B cell (primary cell): ENCODE data around the gene BIN2. TPM values are rescaled to one million over a fixed set of nuclear protein-coding genes. Genes with fewer than 3 reads are reported as not detected.
A peak's percentile ranks its signal among the peaks of the same experiment; 100 is the strongest.

ENCODE experiments used
- ATAC-seq: fragments of 200-7000 bp; cut with Tn5 transposase; one replicate; pipeline ENCODE4 v1.10.0; 2021; ENCODE audit warnings: low read depth, mild to moderate bottlenecking, moderate number of reproducible peaks, moderate library complexity
- CTCF ChIA-PET: fragments of 350-600 bp; sonication (Branson Sonifier 250); formaldehyde crosslinking; loops from one replicate; lab custom pipeline; 2021; ENCODE audit warnings: antibody characterized with exemption, inconsistent platforms; lab: Charles Lee
- POLR2A ChIA-PET: fragments of 350-600 bp; sonication (Branson Sonifier 250); formaldehyde crosslinking; loops from one replicate; lab custom pipeline; 2021; ENCODE audit warnings: antibody characterized with exemption; lab: Charles Lee
- DNase-seq: peaks from one replicate; pipeline ENCODE4 v3.0.0; 2013
- H2AFZ ChIP-seq: 2 replicates; pipeline ENCODE4 v1.6.1; 2012; ENCODE audit warnings: mild to moderate bottlenecking, low read depth, low read length; ENCODE audit not compliant: insufficient read depth, poor library complexity, severe bottlenecking
- H3K27ac ChIP-seq, 2 donors: 1 replicate in 1 of 2; 2 replicates in 1 of 2; pipeline ENCODE4 v1.5.1; 2012 to 2013; ENCODE audit warnings: low read length in 2 of 2, mild to moderate bottlenecking in 2 of 2, moderate library complexity in 1 of 2
- H3K27me3 ChIP-seq, 4 experiments: fragments of 200-600 bp in 1 of 4; sonication (generic) in 1 of 4; replicated peaks in 1 of 4; 1 replicate in 2 of 4; 2 replicates in 2 of 4; pipeline versions ENCODE4 v1.6.1 to v1.7.0; 2013 to 2016; ENCODE audit warnings: low read length in 3 of 4, mild to moderate bottlenecking in 2 of 4, mixed read lengths in 1 of 4, moderate library complexity in 1 of 4; ENCODE audit not compliant: insufficient read depth in 4 of 4, control insufficient read depth in 3 of 4; ENCODE audit errors: control extremely low read depth in 1 of 4
- H3K36me3 ChIP-seq, 2 experiments: replicated peaks in 1 of 2; 1 replicate in 1 of 2; 2 replicates in 1 of 2; pipeline versions ENCODE4 v1.6.1 to v1.7.1; 2013; ENCODE audit warnings: low read length in 1 of 2; ENCODE audit not compliant: insufficient read depth in 2 of 2, control insufficient read depth in 1 of 2; ENCODE audit errors: control extremely low read depth in 1 of 2, extremely low read depth in 1 of 2
- H3K4me1 ChIP-seq, 2 donors: fragments of 200-600 bp in 1 of 2; sonication (generic) in 1 of 2; 1 replicate in 1 of 2; 2 replicates in 1 of 2; pipeline versions ENCODE4 v1.5.1 to v1.6.1; 2013 to 2017; ENCODE audit warnings: low read length in 2 of 2; ENCODE audit not compliant: control insufficient read depth in 2 of 2, insufficient read depth in 2 of 2
- H3K4me2 ChIP-seq: replicated peaks from 2 replicates; pipeline ENCODE3; 2012; ENCODE audit warnings: mild to moderate bottlenecking, low read depth, low read length; ENCODE audit not compliant: poor library complexity, severe bottlenecking
- H3K4me3 ChIP-seq, 5 experiments: fragments of 200-600 bp in 1 of 5; sonication (generic) in 1 of 5; 1 replicate in 3 of 5; 2 replicates in 2 of 5; pipeline versions ENCODE4 v1.5.1 to v1.7.0; 2011 to 2016; ENCODE audit warnings: low read length in 4 of 5, mild to moderate bottlenecking in 4 of 5, low read depth in 2 of 5, control low read depth in 1 of 5, moderate library complexity in 1 of 5; ENCODE audit not compliant: insufficient read depth in 1 of 5; ENCODE audit errors: control extremely low read depth in 1 of 5, extremely low read depth in 1 of 5
- H3K79me2 ChIP-seq: fragments of 200-600 bp; sonication (generic); one replicate; pipeline ENCODE4 v1.6.0; 2016; ENCODE audit warnings: low read length; ENCODE audit not compliant: control insufficient read depth, insufficient read depth
- H3K9ac ChIP-seq: fragments of 200-600 bp; sonication (generic); 2 replicates; pipeline ENCODE4 v1.6.1; 2017; ENCODE audit warnings: mild to moderate bottlenecking, low read length, moderate library complexity
- H3K9me3 ChIP-seq, 3 donors: one replicate each; pipeline versions ENCODE4 v1.6.1 to v1.7.1; 2013; ENCODE audit warnings: low read length in 2 of 3; ENCODE audit not compliant: control insufficient read depth in 2 of 3, insufficient read depth in 1 of 3; ENCODE audit errors: control extremely low read depth in 1 of 3
- H4K20me1 ChIP-seq: 2 replicates; pipeline ENCODE4 v1.6.0; 2012; ENCODE audit warnings: mild to moderate bottlenecking, low read length; ENCODE audit not compliant: insufficient read depth, control insufficient read depth, poor library complexity, severe bottlenecking
- H3K27ac Mint-ChIP-seq: one replicate; pipeline ENCODE4 v1.8.0; 2021; ENCODE audit warnings: mixed read lengths
- H3K27me3 Mint-ChIP-seq: one replicate; pipeline ENCODE4 v1.8.0; 2021; ENCODE audit warnings: mixed read lengths
- H3K4me1 Mint-ChIP-seq: one replicate; pipeline ENCODE4 v1.8.0; 2021; ENCODE audit warnings: mixed read lengths
- H3K4me3 Mint-ChIP-seq: one replicate; pipeline ENCODE4 v1.8.0; 2021; ENCODE audit warnings: mixed read lengths
- H3K9me3 Mint-ChIP-seq: one replicate; pipeline ENCODE4 v1.8.0; 2022; ENCODE audit warnings: mixed read lengths; ENCODE audit not compliant: insufficient read depth
- CTCF ChIP-seq: fragments of 200-600 bp; IDR thresholded peaks from one replicate; pipeline ENCODE4 v1.8.0; 2022; ENCODE audit warnings: antibody characterized with exemption, mild to moderate bottlenecking
- EZH2 ChIP-seq: IDR thresholded peaks from 2 replicates; pipeline ENCODE4 v1.6.1; 2012; ENCODE audit warnings: borderline replicate concordance, low read depth, mild to moderate bottlenecking, moderate library complexity, low read length; ENCODE audit not compliant: insufficient read depth, poor library complexity, severe bottlenecking
- WGBS: methylation state at CpG from one replicate; pipeline ENCODE4 v1.1.5; 2013; ENCODE audit warnings: missing lambda C conversion rate; ENCODE audit not compliant: insufficient coverage; 5-methylcytosine and 5-hydroxymethylcytosine counted together
- intact Hi-C: fragments of 100-400 bp; cut with micrococcal nuclease; formaldehyde crosslinking; loops from one replicate; pipeline ENCODE4 v1.10.0; 2022
- polyA plus RNA-seq: library from polyadenylated mRNA; depleted of rRNA; stranded (reverse); fragments of >200 nt; gene quantifications from 2 replicates; pipeline ENCODE4 v1.2.3, GENCODE V29; 2012
- total RNA-seq, 2 donors: library from RNA; stranded (reverse); fragments of 120-200 nt in 1 of 2; gene quantifications; 1 replicate in 1 of 2; 2 replicates in 1 of 2; pipeline versions ENCODE4 v1.2.3 to v1.2.4, GENCODE V29; 2013 to 2022

Gene BIN2
- total and polyA plus RNA-seq, 2 donors (not counting 1 experiment from before 2014, with no cell fraction given): 41.5 to 100 TPM

- H3K9me3 ChIP-seq: no peaks in the 10 kb centered on the region
- Mint-ChIP-seq H3K27me3 (no peaks in the 10 kb centered on the region), H3K27ac (no peak overlapping the region), H3K4me3 (no peak overlapping the region), H3K9me3 (no peaks in the 10 kb centered on the region), H3K4me1 (peaks cover 25% of the 10 kb centered on the region)
- no peak for ATAC-seq
- no peaks in the 10 kb centered on the region for H3K27me3 ChIP-seq
- no peak overlapping the region for H3K4me2 ChIP-seq
- 91% methylated on average over 1 of the region's 6 CpGs for WGBS
- H3K4me1 ChIP-seq: peaks cover 2 to 4% of the 10 kb centered on the region in 2 donors
- no peak overlapping the region for H3K27ac ChIP-seq
- peaks cover 10 to 48% of the 10 kb centered on the region in 2 experiments for H3K36me3 ChIP-seq
- intact Hi-C loops: loop anchor here (1.0 kb wide), 1 partner anchor 33 kb away; no protein-coding TSS in a partner anchor
- CTCF ChIA-PET: interaction anchor here (0.5 to 7.0 kb wide), 8 partner anchors 11 to 295 kb away, joined by 3 to 87 read pairs (median 4); no protein-coding TSS in a partner anchor
- H3K4me3 ChIP-seq: no peak overlapping the region
- no peak overlapping the region for H3K9ac ChIP-seq
- peak; percentile 29 for DNase-seq
- peaks cover 38% of the 10 kb centered on the region for H3K79me2 ChIP-seq
- peaks cover 16% of the 10 kb centered on the region for H4K20me1 ChIP-seq
- no peak overlapping the region for H2AFZ ChIP-seq
- POLR2A ChIA-PET: interaction anchor here (0.5 to 1.1 kb wide), 2 partner anchors 11 to 25 kb away, joined by 3 read pairs; no protein-coding TSS in a partner anchor
- TF ChIP-seq EZH2: no peak
- no peak for TF ChIP-seq CTCF
These were observed 16.1 kb downstream of the BIN2 start for GRCh38 chr12:51307655-51308593.
